Hepatocyte (in vitro differentiated cells): Measurements from ENCODE around the gene KIF25.

Experiments used
- EZH2 ChIP-seq: fragments of 200-600 bp; sonication (generic); IDR thresholded peaks from 2 replicates; pipeline ENCODE4 v1.6.1; 2016; ENCODE audit warnings: antibody characterized with exemption, mild to moderate bottlenecking, borderline replicate concordance
- EZH2phosphoT487 ChIP-seq: fragments of 200-600 bp; sonication (generic); IDR thresholded peaks from one replicate; pipeline ENCODE4 v1.6.1; 2018; ENCODE audit warnings: antibody characterized with exemption, mild to moderate bottlenecking, low read depth, moderate library complexity; ENCODE audit not compliant: unreplicated experiment, severe bottlenecking
- TF ChIP-seq, protein P1 (sequence below): fragments of 200-600 bp; sonication (generic); IDR thresholded peaks from 2 replicates; pipeline ENCODE4 v1.5.1; 2016; ENCODE audit warnings: antibody characterized with exemption, mild to moderate bottlenecking; ENCODE audit not compliant: poor library complexity

DNA sequence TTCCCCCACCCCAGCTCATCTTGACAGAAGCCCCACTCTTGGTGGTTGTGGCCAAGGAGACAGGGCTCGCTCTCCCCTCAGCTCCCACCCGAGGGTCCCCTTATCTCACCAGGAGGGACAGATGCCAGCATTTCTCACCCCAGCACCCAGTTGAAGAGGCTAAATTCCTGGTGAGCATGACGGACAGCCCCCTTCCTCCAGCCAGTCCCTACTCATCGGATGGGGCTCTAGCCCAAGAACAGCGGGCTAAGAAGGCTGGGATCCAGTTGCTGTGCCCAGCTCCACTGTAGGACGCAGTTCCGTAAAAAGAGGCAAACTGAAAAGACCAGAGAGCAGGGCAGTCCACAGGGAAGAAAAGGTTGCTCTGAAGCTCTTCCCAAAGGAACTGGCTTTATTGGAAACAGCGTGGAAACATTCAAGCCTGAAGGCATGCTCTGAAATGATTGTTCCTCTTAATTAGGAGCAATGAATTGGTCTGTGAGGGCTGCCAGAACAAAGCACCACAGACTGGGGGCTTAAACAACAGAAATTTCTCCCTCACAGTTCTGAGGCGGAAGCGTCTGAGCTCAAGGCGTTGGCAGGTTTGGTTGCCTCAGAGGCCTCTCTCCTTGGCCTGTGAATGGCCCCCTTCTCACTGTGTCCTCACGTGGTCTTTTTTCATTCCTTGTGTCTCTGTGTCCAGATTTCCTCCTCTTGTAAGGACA lies 17.9 kb upstream of the KIF25 start:
- TF ChIP-seq, protein P1, sequence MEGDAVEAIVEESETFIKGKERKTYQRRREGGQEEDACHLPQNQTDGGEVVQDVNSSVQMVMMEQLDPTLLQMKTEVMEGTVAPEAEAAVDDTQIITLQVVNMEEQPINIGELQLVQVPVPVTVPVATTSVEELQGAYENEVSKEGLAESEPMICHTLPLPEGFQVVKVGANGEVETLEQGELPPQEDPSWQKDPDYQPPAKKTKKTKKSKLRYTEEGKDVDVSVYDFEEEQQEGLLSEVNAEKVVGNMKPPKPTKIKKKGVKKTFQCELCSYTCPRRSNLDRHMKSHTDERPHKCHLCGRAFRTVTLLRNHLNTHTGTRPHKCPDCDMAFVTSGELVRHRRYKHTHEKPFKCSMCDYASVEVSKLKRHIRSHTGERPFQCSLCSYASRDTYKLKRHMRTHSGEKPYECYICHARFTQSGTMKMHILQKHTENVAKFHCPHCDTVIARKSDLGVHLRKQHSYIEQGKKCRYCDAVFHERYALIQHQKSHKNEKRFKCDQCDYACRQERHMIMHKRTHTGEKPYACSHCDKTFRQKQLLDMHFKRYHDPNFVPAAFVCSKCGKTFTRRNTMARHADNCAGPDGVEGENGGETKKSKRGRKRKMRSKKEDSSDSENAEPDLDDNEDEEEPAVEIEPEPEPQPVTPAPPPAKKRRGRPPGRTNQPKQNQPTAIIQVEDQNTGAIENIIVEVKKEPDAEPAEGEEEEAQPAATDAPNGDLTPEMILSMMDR: no peak
- TF ChIP-seq EZH2 (no peak), EZH2phosphoT487 (no peak)
